Astrocyte (in vitro differentiated cells and primary cell): ENCODE data around the gene NDUFA8. TPM values are rescaled to one million over a fixed set of nuclear protein-coding genes. Genes with fewer than 3 reads are reported as not detected.

Experiments
- DNase-seq: peaks from one replicate; pipeline ENCODE4 v3.0.0-alpha.2; 2010; ENCODE audit warnings: low read depth
- FAIRE-seq: peaks from 2 replicates; lab custom pipeline; 2011; peaks lifted over from hg19 to GRCh38; lab: Jason Lieb, UNC
- H2AFZ ChIP-seq: 2 replicates; pipeline ENCODE4 v1.6.0; 2012; ENCODE audit warnings: low read depth, low read length, inconsistent platforms
- H3K27ac ChIP-seq: 2 replicates; pipeline ENCODE4 v1.5.1; 2011; ENCODE audit warnings: low read depth, low read length, inconsistent platforms
- H3K27me3 ChIP-seq: 2 replicates; pipeline ENCODE4 v1.6.0; 2011; ENCODE audit warnings: low read length, inconsistent platforms; ENCODE audit not compliant: insufficient read depth
- H3K36me3 ChIP-seq: 2 replicates; pipeline ENCODE4 v1.5.1; 2011; ENCODE audit warnings: low read length, inconsistent platforms; ENCODE audit not compliant: insufficient read depth
- H3K4me1 ChIP-seq: 2 replicates; pipeline ENCODE4 v1.5.1; 2011; ENCODE audit warnings: low read length, inconsistent platforms; ENCODE audit not compliant: insufficient read depth
- H3K4me2 ChIP-seq: 2 replicates; pipeline ENCODE4 v1.6.0; 2012; ENCODE audit warnings: low read length, inconsistent platforms
- H3K4me3 ChIP-seq: 2 replicates; pipeline ENCODE4 v1.5.1; 2011; ENCODE audit warnings: low read depth, mild to moderate bottlenecking, low read length, inconsistent platforms; ENCODE audit not compliant: insufficient read depth
- H3K79me2 ChIP-seq: 2 replicates; pipeline ENCODE4 v1.6.0; 2012; ENCODE audit warnings: mild to moderate bottlenecking, low read length, inconsistent platforms; ENCODE audit not compliant: insufficient read depth
- H3K9ac ChIP-seq: 2 replicates; pipeline ENCODE4 v1.6.0; 2012; ENCODE audit warnings: mild to moderate bottlenecking, low read length, inconsistent platforms
- H3K9me3 ChIP-seq: 2 replicates; pipeline ENCODE4 v1.5.1; 2012; ENCODE audit warnings: low read depth, mild to moderate bottlenecking, low read length, inconsistent platforms; ENCODE audit not compliant: insufficient read depth
- H4K20me1 ChIP-seq: 2 replicates; pipeline ENCODE4 v1.6.0; 2012; ENCODE audit warnings: low read length, inconsistent platforms; ENCODE audit not compliant: insufficient read depth
- H3K27ac Mint-ChIP-seq: one replicate; pipeline ENCODE4 v1.8.0; 2021; ENCODE audit warnings: mild to moderate bottlenecking, mixed read lengths; ENCODE audit not compliant: unreplicated experiment
- H3K27me3 Mint-ChIP-seq: one replicate; pipeline ENCODE4 v1.8.0; 2021; ENCODE audit warnings: low read depth, mixed read lengths; ENCODE audit not compliant: unreplicated experiment
- H3K36me3 Mint-ChIP-seq: one replicate; pipeline ENCODE4 v1.8.0; 2021; ENCODE audit warnings: low read depth, mixed read lengths; ENCODE audit not compliant: unreplicated experiment
- H3K4me1 Mint-ChIP-seq: one replicate; pipeline ENCODE4 v1.8.0; 2021; ENCODE audit warnings: low read depth, mixed read lengths; ENCODE audit not compliant: unreplicated experiment
- H3K4me3 Mint-ChIP-seq: one replicate; pipeline ENCODE4 v1.8.0; 2021; ENCODE audit warnings: mild to moderate bottlenecking, moderate library complexity, mixed read lengths; ENCODE audit not compliant: unreplicated experiment
- H3K9me3 Mint-ChIP-seq: one replicate; pipeline ENCODE4 v1.8.0; 2021; ENCODE audit warnings: mild to moderate bottlenecking, mixed read lengths; ENCODE audit not compliant: unreplicated experiment
- EZH2 ChIP-seq: IDR thresholded peaks from 2 replicates; pipeline ENCODE4 v1.6.1; 2012; ENCODE audit warnings: mild to moderate bottlenecking, low read length, inconsistent platforms; ENCODE audit not compliant: insufficient read depth
- total RNA-seq: library from RNA; stranded (reverse); gene quantifications from 2 replicates; pipeline ENCODE4 v1.2.1, GENCODE V29; 2021
- TF ChIP-seq, protein P1 (sequence below): IDR thresholded peaks from 2 replicates; pipeline ENCODE4 v1.5.1; 2011; ENCODE audit warnings: low read depth, mild to moderate bottlenecking, inconsistent platforms, low read length, moderate library complexity; ENCODE audit not compliant: insufficient read depth

The NDUFA8 gene
- total RNA-seq, 1 donor from 2014 or later: 52.3 TPM

GRCh38 chr9:122141671-122142070, 17.9 kb downstream of the NDUFA8 start:
- H3K9me3 Mint-ChIP-seq: no peaks in the 10 kb centered on the region
- DNase-seq: no peak
- Histone ChIP-seq H3K36me3 (peaks cover 25% of the 10 kb centered on the region), H3K79me2 (no peaks in the 10 kb centered on the region), H3K4me3 (no peak overlapping the region), H3K4me2 (no peak overlapping the region), H2AFZ (no peak overlapping the region), H3K9me3 (no peaks in the 10 kb centered on the region), H3K27ac (no peak overlapping the region), H3K4me1 (no peaks in the 10 kb centered on the region), H3K27me3 (peaks cover 2% of the 10 kb centered on the region), H4K20me1 (peaks cover 9% of the 10 kb centered on the region), H3K9ac (no peak overlapping the region)
- H3K36me3 Mint-ChIP-seq: peaks cover 15% of the 10 kb centered on the region
- no peak overlapping the region for H3K4me3 Mint-ChIP-seq
- FAIRE-seq: no peak
- peaks cover 2% of the 10 kb centered on the region for H3K4me1 Mint-ChIP-seq
- H3K27ac Mint-ChIP-seq: no peak overlapping the region
- TF ChIP-seq, protein P1, sequence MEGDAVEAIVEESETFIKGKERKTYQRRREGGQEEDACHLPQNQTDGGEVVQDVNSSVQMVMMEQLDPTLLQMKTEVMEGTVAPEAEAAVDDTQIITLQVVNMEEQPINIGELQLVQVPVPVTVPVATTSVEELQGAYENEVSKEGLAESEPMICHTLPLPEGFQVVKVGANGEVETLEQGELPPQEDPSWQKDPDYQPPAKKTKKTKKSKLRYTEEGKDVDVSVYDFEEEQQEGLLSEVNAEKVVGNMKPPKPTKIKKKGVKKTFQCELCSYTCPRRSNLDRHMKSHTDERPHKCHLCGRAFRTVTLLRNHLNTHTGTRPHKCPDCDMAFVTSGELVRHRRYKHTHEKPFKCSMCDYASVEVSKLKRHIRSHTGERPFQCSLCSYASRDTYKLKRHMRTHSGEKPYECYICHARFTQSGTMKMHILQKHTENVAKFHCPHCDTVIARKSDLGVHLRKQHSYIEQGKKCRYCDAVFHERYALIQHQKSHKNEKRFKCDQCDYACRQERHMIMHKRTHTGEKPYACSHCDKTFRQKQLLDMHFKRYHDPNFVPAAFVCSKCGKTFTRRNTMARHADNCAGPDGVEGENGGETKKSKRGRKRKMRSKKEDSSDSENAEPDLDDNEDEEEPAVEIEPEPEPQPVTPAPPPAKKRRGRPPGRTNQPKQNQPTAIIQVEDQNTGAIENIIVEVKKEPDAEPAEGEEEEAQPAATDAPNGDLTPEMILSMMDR: no peak
- TF ChIP-seq EZH2: no peak
- peaks cover 5% of the 10 kb centered on the region for H3K27me3 Mint-ChIP-seq

DNA sequence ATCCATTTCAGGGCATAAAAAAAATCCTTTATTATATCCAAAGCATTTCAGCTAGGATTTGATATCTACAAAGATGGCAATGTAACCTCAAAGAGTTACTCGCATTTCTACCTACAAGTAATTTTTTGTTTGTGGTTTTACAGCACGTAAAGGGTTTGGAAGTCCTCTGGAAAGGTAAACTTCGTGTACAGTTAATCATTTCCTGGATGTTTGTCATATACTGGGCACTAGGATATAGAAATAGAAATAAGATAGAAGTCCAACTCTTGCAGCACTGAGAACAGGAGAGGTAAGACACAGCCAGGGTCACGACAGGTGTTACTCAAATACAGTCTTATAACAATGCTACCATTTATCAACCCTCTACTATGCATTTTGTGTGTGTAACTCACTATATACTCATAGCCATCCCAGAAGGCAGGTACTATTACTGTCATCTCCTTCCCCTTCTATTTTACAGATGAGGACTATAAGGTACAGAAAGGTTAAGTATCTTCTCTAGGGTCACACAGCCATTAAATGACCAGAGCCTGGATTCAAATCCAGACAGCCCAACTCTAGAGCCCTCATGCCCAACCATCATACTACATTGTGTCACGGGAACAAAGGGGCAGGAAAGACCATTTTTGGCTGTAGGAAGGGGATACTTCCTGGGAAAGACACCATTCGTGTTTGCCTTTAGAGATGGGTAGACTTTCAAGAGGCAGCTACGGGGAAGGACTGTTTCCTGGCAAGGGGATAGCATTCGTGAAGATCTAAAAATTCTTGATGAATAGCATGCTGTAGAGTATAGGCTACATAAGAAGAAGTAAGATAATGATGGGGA, 19.0 kb downstream of the NDUFA8 start:
- peaks cover 20% of the 10 kb centered on the region for H3K36me3 ChIP-seq
- no peak overlapping the region for H3K4me3 ChIP-seq
- peaks cover 2% of the 10 kb centered on the region for H3K4me1 Mint-ChIP-seq
- no peak overlapping the region for H3K4me3 Mint-ChIP-seq
- no peak overlapping the region for H3K4me2 ChIP-seq
- H3K9me3 ChIP-seq: no peaks in the 10 kb centered on the region
- H3K27ac Mint-ChIP-seq: no peak overlapping the region
- no peak overlapping the region for H3K27ac ChIP-seq
- peaks cover 9% of the 10 kb centered on the region for H4K20me1 ChIP-seq
- peaks cover 5% of the 10 kb centered on the region for H3K27me3 Mint-ChIP-seq
- no peak for DNase-seq
- no peak for FAIRE-seq
- no peaks in the 10 kb centered on the region for H3K79me2 ChIP-seq
- no peak for TF ChIP-seq EZH2
- TF ChIP-seq, protein P1: no peak
- peaks cover 15% of the 10 kb centered on the region for H3K36me3 Mint-ChIP-seq
- H3K9ac ChIP-seq: no peak overlapping the region
- H3K9me3 Mint-ChIP-seq: no peaks in the 10 kb centered on the region
- no peaks in the 10 kb centered on the region for H3K4me1 ChIP-seq
- no peak overlapping the region for H2AFZ ChIP-seq
- peaks cover 2% of the 10 kb centered on the region for H3K27me3 ChIP-seq
